PC-3 (cell line): Measurements from ENCODE around the gene DNAH9.

Experiments
- CTCF ChIP-seq: fragments of 300-600 bp; sonication (generic); conservative IDR thresholded peaks from 2 replicates; pipeline ENCODE4 v1.5.1; 2017; ENCODE audit warnings: antibody characterized with exemption, low read depth, mild to moderate bottlenecking, low read length
- EZH2 ChIP-seq: fragments of 300-600 bp; sonication (generic); IDR thresholded peaks from one replicate; pipeline ENCODE4 v1.6.1; 2017; ENCODE audit warnings: antibody characterized with exemption, mild to moderate bottlenecking, low read length; ENCODE audit not compliant: unreplicated experiment

- TF ChIP-seq CTCF (no peak), EZH2 (no peak)
Observed at GRCh38 chr17:11671126-11671525, 72.9 kb downstream of the DNAH9 start.
